ENCODE measurements around the gene IL10RB. TPM values are rescaled to one million over a fixed set of nuclear protein-coding genes. Genes with fewer than 3 reads are reported as not detected.
"Not testable (repeated sequence)": the region's sequence is repeated elsewhere in the genome, so short reads cannot be mapped to it uniquely, and the experiment has no call there.

Gene IL10RB
- total and polyA plus RNA-seq, 2 of the 4 experiments (the other 2 are of a cell fraction), result 20.1 to 45.2 TPM

DNA sequence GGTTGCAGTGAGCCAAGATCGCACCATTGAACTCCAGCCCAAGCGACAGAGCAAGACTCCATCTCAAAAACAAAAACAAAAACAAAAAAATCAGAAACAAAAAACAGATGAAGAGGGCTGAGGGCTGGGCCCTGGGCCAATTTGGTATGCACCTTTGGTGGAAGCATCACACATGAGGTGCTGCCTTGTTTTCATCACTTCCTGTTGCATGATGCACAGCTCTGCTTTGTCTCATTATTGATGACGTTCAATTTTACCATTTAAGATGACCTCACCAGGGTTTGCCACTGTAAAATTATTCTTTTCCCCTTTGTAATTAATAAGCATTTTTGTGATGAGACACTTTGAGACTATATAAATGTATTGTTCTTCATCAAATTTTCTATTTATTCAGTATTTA lies 46.2 kb upstream of the IL10RB start:
- Histone ChIP-seq H3K23ac (ENCODE audit: low read depth, low read length) (no peak overlapping the region), H2BK15ac (ENCODE audit: low read depth, low read length) (no peak overlapping the region), H3K27me3 (ENCODE audit: control insufficient read depth, insufficient read depth, low read length) (peaks cover 6% of the 10 kb centered on the region), H3K9me3 (ENCODE audit: control insufficient read depth, insufficient read depth, low read length) (0 out of 2 replicates have a peak, but pooled peaks cover 2% of the 10 kb centered on the region), H3K4me2 (ENCODE audit: low read depth, low read length) (no peak overlapping the region), H3K79me1 (ENCODE audit: low read depth in 1 of 2, low read length in 2 of 2) (no peaks in the 10 kb centered on the region), H3K9me1 (ENCODE audit: insufficient read depth, low read length) (no peaks in the 10 kb centered on the region), H4K8ac (ENCODE audit: low read depth in 2 of 2, low read length in 2 of 2) (no peak overlapping the region), H3K36me3 (ENCODE audit: control insufficient read depth, insufficient read depth, low read length) (no peaks in the 10 kb centered on the region), H2BK120ac (ENCODE audit: low read depth, low read length) (no peak overlapping the region), H3K9ac (ENCODE audit: low read depth, low read length) (no peak overlapping the region), H4K5ac (ENCODE audit: low read depth, low read length) (no peak overlapping the region), H3K4ac (ENCODE audit: low read depth, low read length) (no peak overlapping the region), H4K91ac (ENCODE audit: insufficient read depth, low read depth, low read length) (no peak overlapping the region), H2AFZ (replicated peaks; ENCODE audit: low read length, poor library complexity) (no peak overlapping the region), H3K18ac (ENCODE audit: low read depth, low read length) (no peak overlapping the region), H3K56ac (ENCODE audit: extremely low read depth, insufficient read depth, low read length) (no peak overlapping the region), H2BK5ac (ENCODE audit: low read depth, low read length, poor library complexity, severe bottlenecking) (no peak overlapping the region), H2AK9ac (replicated peaks; ENCODE audit: low read depth, low read length, poor library complexity) (no peak overlapping the region), H3K4me1 (ENCODE audit: control insufficient read depth, insufficient read depth, low read length) (no peaks in the 10 kb centered on the region), H2BK20ac (ENCODE audit: low read depth, low read length) (no peak overlapping the region), H3K14ac (replicated peaks; ENCODE audit: low read depth, low read length) (no peak overlapping the region), H4K20me1 (ENCODE audit: insufficient read depth, low read length) (no peaks in the 10 kb centered on the region), H2AK5ac (ENCODE audit: low read depth, low read length) (no peak overlapping the region), H3K27ac (ENCODE audit: insufficient read depth, low read length) (no peak overlapping the region), H3K4me3 (ENCODE audit: insufficient read depth, low read depth, low read length) (no peak overlapping the region)
- WGBS, 2 experiments (ENCODE audit: extremely low coverage in 2 of 2, insufficient read length in 1 of 2), result no CpG with 5 or more reads among the region's 3 CpGs
- TF ChIP-seq SMC3 (IDR thresholded peaks at IDR 0.05; ENCODE audit: low read depth, low read length) (no peak), FOS (IDR thresholded peaks at IDR 0.05; ENCODE audit: low read depth, low read length) (no peak)
- intact Hi-C loops (cut with micrococcal nuclease), result no loop called here
- no TSS peak for BruUV-seq (replicated peaks)
- in situ Hi-C loops (cut with MboI; ENCODE audit: low sequenced_read_pairs), result no loop called here
- no peak for DNase-seq
- dilution Hi-C loops (cut with HindIII; ENCODE audit: low sequenced_read_pairs, unreplicated experiment), result no loop called here
- ATAC-seq (ENCODE audit: low read depth), result no peak
- ChIA-PET POLR2A (ENCODE audit: unreplicated experiment) (no interaction called here), CTCF (no interaction called here)

GRCh38 chr21:33225376-33225775 lies 40.8 kb upstream of the IL10RB start:
- H3K36me3 ChIP-seq (ENCODE audit: control insufficient read depth, insufficient read depth, low read length); H3K9me1 ChIP-seq (ENCODE audit: insufficient read depth, low read length); intact Hi-C loops (cut with micrococcal nuclease); H2BK20ac ChIP-seq (ENCODE audit: low read depth, low read length); CTCF ChIA-PET; H3K9ac ChIP-seq (ENCODE audit: low read depth, low read length); H4K8ac ChIP-seq (ENCODE audit: low read depth in 2 of 2, low read length in 2 of 2); H4K5ac ChIP-seq (ENCODE audit: low read depth, low read length); H3K14ac ChIP-seq (replicated peaks; ENCODE audit: low read depth, low read length); H3K79me1 ChIP-seq (ENCODE audit: low read depth in 1 of 2, low read length in 2 of 2); H3K23ac ChIP-seq (ENCODE audit: low read depth, low read length); BruUV-seq (replicated peaks); H3K4me3 ChIP-seq (ENCODE audit: insufficient read depth, low read depth, low read length); H3K27me3 ChIP-seq (ENCODE audit: control insufficient read depth, insufficient read depth, low read length); DNase-seq; H2BK120ac ChIP-seq (ENCODE audit: low read depth, low read length); H2AK5ac ChIP-seq (ENCODE audit: low read depth, low read length); H4K91ac ChIP-seq (ENCODE audit: insufficient read depth, low read depth, low read length); in situ Hi-C loops (cut with MboI; ENCODE audit: low sequenced_read_pairs); H2AFZ ChIP-seq (replicated peaks; ENCODE audit: low read length, poor library complexity); H3K4ac ChIP-seq (ENCODE audit: low read depth, low read length); H3K18ac ChIP-seq (ENCODE audit: low read depth, low read length); H3K27ac ChIP-seq (ENCODE audit: insufficient read depth, low read length); H2AK9ac ChIP-seq (replicated peaks; ENCODE audit: low read depth, low read length, poor library complexity); ATAC-seq (ENCODE audit: low read depth); H2BK5ac ChIP-seq (ENCODE audit: low read depth, low read length, poor library complexity, severe bottlenecking); H3K9me3 ChIP-seq (ENCODE audit: control insufficient read depth, insufficient read depth, low read length); H3K56ac ChIP-seq (ENCODE audit: extremely low read depth, insufficient read depth, low read length); dilution Hi-C loops (cut with HindIII; ENCODE audit: low sequenced_read_pairs, unreplicated experiment); H2BK15ac ChIP-seq (ENCODE audit: low read depth, low read length); H3K4me1 ChIP-seq (ENCODE audit: control insufficient read depth, insufficient read depth, low read length); H3K4me2 ChIP-seq (ENCODE audit: low read depth, low read length); H4K20me1 ChIP-seq (ENCODE audit: insufficient read depth, low read length): not testable (repeated sequence)
- POLR2A ChIA-PET (ENCODE audit: unreplicated experiment), result interaction anchor here (0.6 kb wide), 1 partner anchor 8 kb away, joined by 9 read pairs; no protein-coding TSS in a partner anchor
- 82% methylated on average over 2 of the region's 3 CpGs; no CpG with 5 or more reads in 1 of the 2 experiments for WGBS, 2 experiments (ENCODE audit: extremely low coverage in 2 of 2, insufficient read length in 1 of 2)

Data from IMR-90 (cell line).